ENCODE results near the gene UBE2L3.
"Not testable (repeated sequence)": the region's sequence is repeated elsewhere in the genome, so short reads cannot be mapped to it uniquely, and the experiment has no call there.

DNA sequence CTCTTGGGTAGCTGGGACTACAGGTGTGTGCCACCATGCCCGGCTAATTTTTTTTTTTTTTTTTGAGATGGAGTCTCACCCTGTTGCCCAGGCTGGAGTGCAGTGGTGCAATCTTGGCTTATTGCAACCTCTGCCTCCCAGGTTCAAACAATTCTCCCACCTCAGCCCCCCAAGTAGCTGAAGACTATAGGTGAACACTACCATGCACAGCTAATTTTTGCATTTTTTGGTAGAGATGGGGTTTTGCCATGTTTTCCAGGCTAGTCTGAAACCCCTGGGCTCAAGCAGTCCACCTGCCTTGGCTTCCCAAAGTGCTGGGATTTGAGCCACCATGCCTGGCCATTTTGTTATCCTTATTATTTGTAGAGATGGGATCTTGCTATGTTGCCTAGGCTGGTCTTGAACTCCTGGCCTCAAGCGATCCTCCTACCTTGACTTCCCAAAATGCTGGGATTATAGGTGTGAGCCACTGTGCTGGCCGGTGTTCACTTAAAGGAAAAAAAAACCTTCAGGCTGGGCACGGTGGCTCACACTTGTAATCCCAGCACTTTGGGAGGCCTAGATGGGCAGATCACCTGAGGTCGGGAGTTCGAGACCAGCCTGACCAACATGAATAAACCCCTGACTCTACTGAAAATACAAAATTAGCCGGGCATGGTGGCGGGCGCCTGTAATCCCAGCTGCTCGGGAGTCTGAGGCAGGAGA, 13.6 kb downstream of the UBE2L3 start:
- TF ChIP-seq POLR2A, CTCF (IDR thresholded peaks at IDR 0.05): not testable (repeated sequence)
